Gastroesophageal sphincter (tissue), 4 donors: ENCODE measurements around the gene STARD3NL. TPM values are rescaled to one million over a fixed set of nuclear protein-coding genes. Genes with fewer than 3 reads are reported as not detected.

ENCODE experiments used
- ATAC-seq: fragments of 150-250 bp; one replicate; pipeline ENCODE4 v1.9.1; 2016; ENCODE audit warnings: mild to moderate bottlenecking, moderate library complexity
- H3K27ac ChIP-seq, 4 donors: fragments of 200-600 bp; sonication (generic) in 3 of 4; 1 replicate in 3 of 4; 2 replicates in 1 of 4; pipeline ENCODE4 v1.5.1; 2016 to 2019
- H3K27me3 ChIP-seq: fragments of 200-600 bp; sonication (generic); one replicate; pipeline ENCODE4 v1.5.1; 2019
- H3K36me3 ChIP-seq, 2 donors: fragments of 200-600 bp; sonication (generic); one replicate each; pipeline ENCODE4 v1.5.1; 2019; ENCODE audit warnings: control low read depth in 1 of 2
- H3K4me1 ChIP-seq, 3 donors: fragments of 200-600 bp; sonication (generic); 1 replicate in 2 of 3; 2 replicates in 1 of 3; pipeline ENCODE4 v1.5.1; 2016 to 2019; ENCODE audit warnings: control low read depth in 2 of 3
- H3K4me3 ChIP-seq, 2 donors: fragments of 200-600 bp; sonication (generic); one replicate each; pipeline ENCODE4 v1.5.1; 2019; ENCODE audit warnings: mild to moderate bottlenecking in 1 of 2, moderate library complexity in 1 of 2
- H3K9me3 ChIP-seq, 3 donors: fragments of 200-600 bp; sonication (generic); one replicate each; pipeline ENCODE4 v1.5.1; 2017 to 2019; ENCODE audit warnings: control low read depth in 2 of 3
- CTCF ChIP-seq, 4 experiments: fragments of 200-600 bp in 2 of 4; fragments of 450-650 bp in 2 of 4; sonication (generic) in 1 of 4; IDR thresholded peaks; one replicate each; pipeline ENCODE4 v1.5.1; 2017 to 2019; ENCODE audit warnings: antibody characterized with exemption in 4 of 4, mild to moderate bottlenecking in 2 of 4, moderate library complexity in 2 of 4
- EP300 ChIP-seq: sonication (generic); formaldehyde crosslinking; IDR thresholded peaks from one replicate; pipeline ENCODE4 v1.6.1; 2017; ENCODE audit warnings: antibody characterized with exemption, mild to moderate bottlenecking
- POLR2A ChIP-seq, 2 donors: fragments of 450-650 bp; IDR thresholded peaks; one replicate each; pipeline ENCODE4 v1.6.1; 2017; ENCODE audit warnings: antibody characterized with exemption in 2 of 2, mild to moderate bottlenecking in 2 of 2, moderate library complexity in 1 of 2
- POLR2AphosphoS5 ChIP-seq: sonication (generic); formaldehyde crosslinking; IDR thresholded peaks from one replicate; pipeline ENCODE4 v1.6.1; 2017; ENCODE audit warnings: antibody characterized with exemption
- WGBS, 2 donors: methylation state at CpG; one replicate each; pipeline ENCODE4 v1.1.5; 2018; ENCODE audit warnings: low coverage in 1 of 2; 5-methylcytosine and 5-hydroxymethylcytosine counted together
- total RNA-seq, 4 donors: library from RNA; depleted of rRNA; stranded (reverse); fragments of >200 nt; gene quantifications; one replicate each; pipeline ENCODE4 v1.1.0, GENCODE V29; 2016

The STARD3NL gene
- total RNA-seq, 4 donors from 2014 or later, result 33.7 to 58.9 (median 37.8) TPM

GRCh38 chr7:38189231-38189938, 11.3 kb downstream of the STARD3NL start:
- no peaks in the 10 kb centered on the region for H3K36me3 ChIP-seq
- no peak overlapping the region for H3K4me3 ChIP-seq
- no peaks in the 10 kb centered on the region for H3K27me3 ChIP-seq
- 53 to 66% methylated on average over 4 of the region's 4 CpGs for WGBS, 2 donors
- H3K4me1 ChIP-seq, result peaks cover 0 to 39% (median 5%) of the 10 kb centered on the region in 3 donors
- TF ChIP-seq CTCF (IDR thresholded peaks at IDR 0.05), result no peak
- no peak for TF ChIP-seq POLR2AphosphoS5
- no peak for TF ChIP-seq POLR2A (IDR thresholded peaks at IDR 0.05)
- no peak for TF ChIP-seq EP300
- peaks cover 0 to 17% (median 0%) of the 10 kb centered on the region in 3 donors for H3K9me3 ChIP-seq
- no peak overlapping the region for H3K27ac ChIP-seq
- no peak for ATAC-seq

GRCh38 chr7:38190011-38190410, 12.0 kb downstream of the STARD3NL start:
- Histone ChIP-seq H3K4me1 (peaks cover 0 to 39% (median 5%) of the 10 kb centered on the region in 3 donors), H3K27ac (no peak overlapping the region), H3K27me3 (no peaks in the 10 kb centered on the region), H3K36me3 (no peaks in the 10 kb centered on the region), H3K4me3 (no peak overlapping the region), H3K9me3 (peaks cover 0 to 17% (median 0%) of the 10 kb centered on the region in 3 donors)
- ATAC-seq, result no peak
- TF ChIP-seq CTCF (IDR thresholded peaks at IDR 0.05) (no peak), POLR2AphosphoS5 (no peak), EP300 (no peak), POLR2A (IDR thresholded peaks at IDR 0.05) (no peak)

- WGBS, 2 donors, result 100% methylated on average over 1 of the region's 1 CpG
- Histone ChIP-seq H3K36me3 (no peaks in the 10 kb centered on the region), H3K4me1 (peaks cover 0 to 39% (median 8%) of the 10 kb centered on the region in 3 donors), H3K4me3 (no peak overlapping the region), H3K27me3 (no peaks in the 10 kb centered on the region), H3K9me3 (peaks cover 0 to 17% (median 0%) of the 10 kb centered on the region in 3 donors), H3K27ac (no peak overlapping the region)
- no peak for ATAC-seq
- no peak for TF ChIP-seq POLR2A (IDR thresholded peaks at IDR 0.05)
- no peak for TF ChIP-seq CTCF (IDR thresholded peaks at IDR 0.05)
- TF ChIP-seq EP300, result no peak
- no peak for TF ChIP-seq POLR2AphosphoS5
These were observed 13.7 kb downstream of the STARD3NL start for GRCh38 chr7:38191791-38192190.

- no peak overlapping the region for H3K27ac ChIP-seq
- peaks cover 0 to 17% (median 0%) of the 10 kb centered on the region in 3 donors for H3K9me3 ChIP-seq
- H3K4me3 ChIP-seq, result no peak overlapping the region
- H3K27me3 ChIP-seq, result no peaks in the 10 kb centered on the region
- 90 to 100% methylated on average over 2 of the region's 2 CpGs for WGBS, 2 donors
- no peak for ATAC-seq
- no peak for TF ChIP-seq POLR2AphosphoS5
- no peak for TF ChIP-seq EP300
- TF ChIP-seq CTCF (IDR thresholded peaks at IDR 0.05), result no peak
- TF ChIP-seq POLR2A (IDR thresholded peaks at IDR 0.05), result no peak
- no peaks in the 10 kb centered on the region for H3K36me3 ChIP-seq
- peaks cover 2 to 39% (median 8%) of the 10 kb centered on the region in 3 donors for H3K4me1 ChIP-seq
These were observed 14.3 kb downstream of the STARD3NL start for GRCh38 chr7:38192327-38192726.
